Measurements from ENCODE around the gene TXNDC17.
"Not testable (repeated sequence)": the region's sequence is repeated elsewhere in the genome, so short reads cannot be mapped to it uniquely, and the experiment has no call there.

The TXNDC17 gene

GRCh38 chr17:6637458-6637840, 3.4 kb upstream of the TXNDC17 start:
- no peak for DNase-seq

- no peak for DNase-seq
These were observed 2.6 kb upstream of the TXNDC17 start for GRCh38 chr17:6638046-6638908.

DNA sequence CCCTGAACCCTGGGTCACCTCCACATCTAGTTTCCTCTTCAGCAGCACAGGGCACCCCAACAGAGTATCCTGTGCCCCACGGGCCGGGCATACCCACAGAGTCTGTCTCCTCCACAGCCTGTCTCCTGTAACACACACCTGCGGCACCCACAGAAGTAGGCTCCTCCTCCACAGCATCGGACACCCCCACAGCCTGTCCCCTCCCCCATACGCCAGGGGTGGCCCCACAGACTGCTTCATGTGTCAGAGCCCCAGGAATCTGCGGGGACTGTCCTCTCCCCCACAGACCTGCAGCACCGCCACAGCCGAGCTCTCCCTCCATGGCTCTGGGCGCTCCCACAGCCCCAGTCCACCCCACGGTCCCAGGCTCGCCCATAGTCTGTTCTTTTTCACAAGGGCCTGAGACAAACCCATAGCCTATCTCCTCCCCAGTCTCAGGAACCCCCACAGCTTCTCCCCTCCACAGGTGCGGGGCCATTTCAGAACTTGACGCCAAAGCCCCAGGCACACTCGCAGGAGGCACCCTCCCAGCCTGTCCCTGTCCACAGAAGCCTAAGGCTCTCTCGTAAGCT, 1.8 kb upstream of the TXNDC17 start:
- DNase-seq, result no peak

DNA sequence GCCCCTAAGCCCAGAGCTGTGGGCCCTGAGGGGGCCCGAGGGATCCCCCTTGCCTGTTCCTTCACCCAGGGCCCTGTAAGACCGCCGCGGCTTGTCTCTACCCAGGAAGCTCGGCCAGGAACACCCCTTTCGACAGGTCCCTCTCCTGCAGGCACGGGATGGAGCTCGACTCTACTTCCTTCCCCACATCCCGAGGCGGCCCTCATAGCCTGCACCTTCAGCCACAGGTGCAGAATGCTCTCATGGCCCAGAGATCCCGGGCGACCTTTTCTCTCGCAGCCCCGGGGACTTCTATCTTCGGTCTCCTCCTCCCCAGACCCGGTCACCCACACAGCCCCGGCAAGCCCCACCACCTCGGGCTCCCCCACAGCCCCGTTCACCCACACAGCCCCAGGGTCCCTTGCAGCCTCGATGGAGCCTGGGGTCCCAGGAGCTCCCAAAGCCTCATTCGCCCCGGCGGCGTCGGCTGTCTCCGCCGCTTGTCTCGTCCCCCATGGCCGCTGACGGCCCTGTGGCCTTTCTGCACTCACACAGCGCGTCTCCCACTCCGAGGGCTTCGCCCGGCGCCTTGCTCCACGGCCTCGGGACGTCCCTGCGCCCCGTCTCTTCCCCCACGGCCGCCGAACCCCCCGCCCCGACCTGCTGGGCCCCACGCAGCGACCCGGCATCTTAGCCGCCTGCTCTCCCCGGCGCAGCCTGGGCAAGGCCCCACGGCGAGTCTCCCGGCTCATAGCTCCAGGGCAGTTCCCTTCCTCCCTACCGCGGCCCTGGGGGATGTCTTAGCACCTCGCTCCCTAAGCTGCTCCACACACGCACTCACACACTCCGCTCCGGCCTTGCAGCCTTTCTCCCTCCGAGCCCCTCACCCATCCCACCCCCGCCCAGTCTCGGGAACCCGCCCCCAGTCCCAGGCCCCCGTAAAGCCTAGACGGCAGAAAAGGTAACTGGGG, 999 bp upstream of the TXNDC17 start:
- DNase-seq, result peak; percentile 43

DNA sequence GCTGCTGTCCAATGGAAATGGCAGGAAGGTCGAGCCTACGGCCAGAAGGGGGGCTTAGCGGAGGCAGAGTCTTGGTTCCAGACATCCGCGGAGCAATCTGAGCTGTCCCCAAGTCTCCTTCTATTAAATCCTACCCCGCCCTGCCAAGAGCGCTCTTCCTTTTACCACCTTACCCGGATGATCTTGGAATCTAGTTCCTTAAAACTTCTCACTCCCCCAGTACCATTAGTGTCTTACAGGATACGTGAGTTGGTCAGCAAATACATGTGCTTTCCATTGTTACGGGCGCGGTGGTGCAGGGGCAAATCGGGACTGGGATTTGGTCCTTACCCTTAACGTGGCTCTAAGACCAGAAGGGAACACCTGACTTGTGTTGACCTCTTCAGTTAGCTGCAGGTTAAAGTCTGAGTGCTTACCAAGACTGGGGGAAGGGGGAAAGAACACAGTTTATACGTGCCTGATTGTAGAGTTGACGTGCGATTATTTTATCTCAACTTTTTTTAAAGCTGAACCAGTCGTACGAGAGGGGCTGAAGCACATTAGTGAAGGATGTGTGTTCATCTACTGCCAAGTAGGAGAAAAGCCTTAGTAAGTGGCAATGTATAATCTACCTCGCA, 495 bp downstream of the TXNDC17 start:
- no peak for DNase-seq

- DNase-seq, result no peak
These were observed 1.7 kb downstream of the TXNDC17 start for GRCh38 chr17:6642592-6642991.

DNA sequence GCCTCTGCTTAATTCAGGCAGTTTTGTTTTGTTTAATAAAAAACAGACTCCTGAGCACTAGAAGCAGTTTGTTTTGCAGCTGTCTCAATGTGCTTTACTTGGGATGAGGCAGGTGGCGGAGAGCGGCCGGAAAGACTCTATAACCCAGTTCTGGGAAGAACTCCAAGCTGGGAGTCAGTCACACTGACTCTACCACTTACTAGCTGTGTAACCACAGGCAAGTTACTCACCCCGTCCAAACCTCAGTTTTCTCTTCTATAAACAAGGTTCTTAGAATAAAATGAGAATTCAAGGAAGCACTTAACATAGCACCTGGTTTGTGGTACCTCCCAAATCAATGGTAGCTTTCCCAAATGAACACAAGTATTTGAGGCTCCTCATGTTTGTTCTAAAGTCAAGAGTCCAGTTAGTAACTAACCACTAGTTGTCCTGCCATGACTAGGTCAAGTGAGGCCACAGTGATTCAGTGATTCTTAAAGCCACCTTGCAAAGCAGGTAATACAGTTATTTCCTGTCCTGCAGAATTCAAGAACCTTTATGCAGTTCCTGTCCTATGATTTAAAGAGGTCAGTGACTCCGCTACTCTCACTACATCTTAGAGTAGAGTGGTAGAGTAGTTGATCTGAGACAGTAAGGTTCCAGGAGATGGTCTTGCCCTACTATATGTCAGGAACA, 2.7 kb downstream of the TXNDC17 start:
- DNase-seq, result no peak

- DNase-seq, result no peak
These were observed 7.3 kb downstream of the TXNDC17 start for GRCh38 chr17:6648181-6648580.

- DNase-seq, result peak; percentile 94
These were observed 10.6 kb downstream of the TXNDC17 start, which contains the start of the genes C17orf100 and MED31 for GRCh38 chr17:6651354-6651918. C17orf100 (plus strand) TSS chr17:6651762; CDS start chr17:6651914, 152 bp downstream. MED31 (minus strand) TSS chr17:6651605; CDS start chr17:6651528, 77 bp downstream.

DNA sequence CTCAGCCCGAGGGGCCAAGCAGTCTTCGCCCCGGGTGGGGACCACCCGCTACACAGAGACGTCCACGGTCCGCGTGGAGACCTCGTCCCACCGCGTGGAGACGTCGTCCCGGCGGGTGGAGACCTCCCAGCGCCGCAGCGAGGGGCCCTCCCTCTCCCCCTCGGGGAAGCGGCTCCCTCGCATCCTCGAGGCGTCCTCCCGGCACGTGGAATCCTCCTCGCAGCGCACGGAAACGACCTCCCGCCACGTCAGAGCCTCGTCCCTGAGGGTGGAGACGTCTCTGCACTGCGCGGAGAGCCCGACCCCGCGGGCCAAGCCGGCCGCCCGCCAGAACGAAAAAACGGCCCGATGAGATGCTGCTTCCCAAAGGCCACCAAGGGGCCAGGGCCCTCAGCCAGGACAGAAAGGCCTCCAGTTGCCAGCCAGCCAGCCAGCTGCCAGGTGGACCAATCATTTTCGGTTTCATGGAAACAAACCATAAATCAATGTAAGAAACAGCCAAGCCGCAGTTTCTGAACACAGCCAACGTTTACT, 11.1 kb downstream of the TXNDC17 start:
- DNase-seq, result peak; percentile 15

DNA sequence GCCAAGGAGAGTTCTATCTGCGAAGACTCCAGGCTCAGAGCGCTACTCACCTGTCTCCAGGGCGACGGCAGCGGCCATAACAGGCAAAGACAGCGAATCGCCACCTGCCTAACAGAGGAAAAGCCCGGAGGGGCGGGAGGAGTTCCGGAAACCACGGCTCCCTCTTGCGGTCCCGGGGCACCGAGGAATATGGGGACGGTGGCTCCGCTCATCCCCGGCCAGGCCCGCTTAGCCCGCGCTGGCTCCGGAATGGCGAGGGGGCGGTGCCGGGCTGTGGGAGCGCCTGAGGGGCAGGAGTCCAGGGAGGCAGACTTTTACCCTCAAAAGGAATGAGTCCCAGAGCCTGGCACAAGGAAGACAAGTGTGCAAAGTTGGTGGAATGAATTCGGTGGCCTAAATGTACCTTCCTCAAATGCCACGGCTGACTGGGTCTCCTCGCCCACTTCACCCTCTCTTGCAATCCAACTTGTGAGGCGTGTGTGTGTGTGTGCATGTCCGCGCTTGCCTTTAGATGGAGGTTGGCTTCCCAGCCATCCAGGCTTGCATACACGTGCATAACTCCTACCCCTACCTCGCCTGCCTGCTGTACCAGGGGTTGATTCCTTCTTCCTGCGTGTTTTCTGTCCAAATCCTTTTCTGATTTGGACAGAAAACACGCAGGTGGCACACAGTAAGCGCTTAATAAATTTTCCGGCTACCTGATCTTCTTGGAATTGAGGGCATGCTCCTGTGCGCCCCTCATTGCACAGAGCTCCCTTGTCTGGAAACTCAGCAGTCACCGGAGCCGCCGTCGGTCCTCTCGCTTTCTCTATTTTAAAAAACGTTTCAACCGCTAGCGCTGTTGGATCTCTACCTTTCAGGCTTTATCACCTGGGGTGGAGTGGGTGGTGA, 14.2 kb downstream of the TXNDC17 start:
- DNase-seq, result peak; percentile 49

DNA sequence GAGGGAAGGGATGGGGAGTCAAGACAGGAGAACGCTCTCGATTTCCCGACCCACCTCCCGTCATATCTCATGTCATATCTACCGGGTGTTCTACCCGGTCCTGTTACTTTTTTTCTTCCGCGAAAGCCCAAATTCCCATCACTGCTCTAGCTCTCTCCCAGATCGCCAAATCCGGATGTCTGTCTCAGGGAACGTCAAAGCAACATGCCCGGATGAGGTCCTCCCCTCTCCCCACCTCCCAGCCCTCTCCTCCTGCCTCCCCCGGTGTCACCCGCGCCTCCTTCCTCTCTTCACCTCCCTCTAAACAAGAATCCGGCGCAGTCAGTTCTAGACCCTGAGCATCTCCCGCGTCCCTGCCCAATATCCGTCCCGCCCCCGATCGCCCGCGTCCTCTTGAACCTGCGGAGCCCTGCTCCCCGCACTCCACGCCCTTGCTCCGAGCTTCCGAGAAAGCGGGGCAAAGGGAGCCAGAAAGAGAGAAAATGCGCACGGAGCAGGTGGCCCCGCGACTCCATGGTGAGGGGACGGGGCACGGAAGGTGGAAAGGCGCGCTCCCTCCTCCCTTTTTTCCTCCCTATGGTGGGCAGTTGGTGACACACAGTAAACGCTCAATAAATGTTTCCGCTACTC, 15.0 kb downstream of the TXNDC17 start:
- not testable (repeated sequence) for DNase-seq

DNA sequence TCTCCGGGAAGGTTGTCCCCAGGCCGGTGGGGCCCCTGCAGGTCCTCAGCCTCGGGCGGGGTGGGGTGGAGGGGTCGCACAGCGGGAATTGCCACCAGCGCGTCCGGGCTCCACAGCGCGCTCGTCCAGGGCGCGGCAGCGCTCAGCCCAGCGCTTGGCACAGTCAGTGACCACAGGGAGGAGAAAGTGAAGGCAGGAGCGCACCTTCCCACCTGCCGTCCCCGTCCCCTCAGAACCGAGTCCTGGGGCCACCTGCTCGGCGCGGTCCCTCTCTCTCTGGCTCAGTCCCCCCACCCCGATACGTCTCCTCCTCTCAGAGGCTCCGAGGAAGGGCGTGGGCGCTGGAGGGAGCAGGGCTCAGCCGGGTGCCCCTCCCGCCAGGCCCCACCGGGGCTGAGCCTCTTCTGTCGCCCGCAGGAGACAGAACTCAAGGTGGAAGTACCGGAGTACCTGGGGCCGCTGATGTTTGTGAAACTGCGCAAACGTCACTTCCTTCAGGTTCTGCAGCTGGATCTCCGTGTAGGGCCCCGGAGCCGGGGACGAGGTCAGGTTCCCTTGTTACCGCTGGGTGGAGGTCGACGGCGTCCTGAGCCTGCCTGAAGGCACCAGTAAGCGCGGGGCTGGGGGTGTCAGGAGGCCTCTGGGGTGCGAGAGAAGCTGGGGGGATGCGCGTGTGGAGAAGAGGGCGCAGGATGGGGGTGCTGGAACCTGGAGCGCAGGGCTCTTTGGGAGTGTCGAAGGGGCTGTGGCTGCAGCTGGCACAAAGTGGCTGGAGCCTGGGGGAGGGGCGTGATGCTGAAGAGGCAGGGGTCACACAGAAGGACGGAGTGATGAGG, 16.2 kb downstream of the TXNDC17 start:
- DNase-seq, result not testable (repeated sequence)

DNA sequence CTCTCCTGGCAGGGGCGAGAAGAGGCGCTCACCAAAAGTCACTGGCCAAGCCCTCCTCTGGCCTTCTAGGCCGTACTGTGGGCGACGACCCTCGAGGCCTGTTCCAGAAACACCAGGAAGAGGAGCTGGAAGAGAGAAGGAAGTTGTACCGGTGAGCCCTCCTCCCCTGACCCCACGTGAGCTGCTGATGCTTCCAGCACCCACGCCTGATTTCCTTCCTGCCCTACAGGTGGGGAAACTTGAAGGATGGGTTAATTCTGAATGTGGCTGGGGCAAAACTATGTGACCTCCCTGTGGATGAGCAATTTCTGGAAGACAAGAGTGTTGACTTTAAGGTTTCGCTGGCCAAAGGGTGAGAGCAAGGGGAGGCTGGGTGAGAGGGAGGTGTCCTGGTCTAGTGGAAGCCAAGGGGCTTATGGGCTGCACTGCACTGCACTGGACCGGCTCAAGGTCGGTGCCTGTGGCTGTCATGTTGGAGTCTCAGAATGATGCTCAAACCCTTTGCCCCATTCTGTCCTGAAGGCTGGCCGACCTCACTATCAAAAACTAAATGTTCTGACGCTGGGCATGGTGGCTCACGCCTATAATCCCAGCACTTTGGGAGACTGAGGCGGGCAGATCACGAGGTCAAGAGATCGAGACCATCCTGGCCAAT, 16.9 kb downstream of the TXNDC17 start:
- DNase-seq, result no peak

DNA sequence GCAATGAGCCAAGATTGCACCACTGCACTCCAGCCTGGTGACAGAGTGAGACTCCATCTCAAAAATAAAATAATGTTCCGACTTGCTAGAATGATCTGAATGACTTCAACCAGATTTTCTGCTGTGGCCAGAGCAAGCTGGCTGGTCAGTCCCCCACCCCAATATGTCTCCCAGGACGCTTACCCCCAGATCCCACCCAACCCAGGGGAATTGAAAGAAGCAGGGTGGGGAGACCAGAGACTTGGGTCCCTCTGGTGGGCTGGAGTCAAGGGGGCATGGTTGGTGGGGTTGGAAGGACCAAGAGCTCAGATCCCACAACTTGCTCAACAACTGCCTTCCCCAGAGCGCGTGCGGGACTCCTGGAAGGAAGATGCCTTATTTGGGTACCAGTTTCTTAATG, 17.6 kb downstream of the TXNDC17 start:
- not testable (repeated sequence) for DNase-seq

DNA sequence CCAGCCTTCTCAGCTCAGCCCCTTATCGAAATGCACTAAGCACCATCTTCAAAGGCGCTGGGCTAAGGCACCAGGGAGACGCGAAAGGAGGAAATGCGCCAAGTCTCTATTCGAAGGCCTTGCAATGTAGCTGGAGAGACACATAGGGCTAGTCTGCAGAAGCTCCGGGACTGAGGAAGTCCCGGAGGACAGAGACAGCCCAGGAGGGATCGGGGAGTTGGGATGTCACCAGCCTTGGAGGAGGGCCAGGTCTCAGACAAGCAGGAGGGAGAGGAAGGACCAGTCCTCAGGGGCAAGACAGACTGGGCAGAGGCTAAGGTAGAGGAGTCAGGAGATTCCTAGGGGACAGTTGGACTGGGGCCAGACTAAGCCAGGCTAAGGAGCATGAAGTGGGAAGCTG, 19.2 kb downstream of the TXNDC17 start:
- DNase-seq, result no peak

- no peak for DNase-seq
These were observed 20.1 kb downstream of the TXNDC17 start for GRCh38 chr17:6660805-6661463.

DNA sequence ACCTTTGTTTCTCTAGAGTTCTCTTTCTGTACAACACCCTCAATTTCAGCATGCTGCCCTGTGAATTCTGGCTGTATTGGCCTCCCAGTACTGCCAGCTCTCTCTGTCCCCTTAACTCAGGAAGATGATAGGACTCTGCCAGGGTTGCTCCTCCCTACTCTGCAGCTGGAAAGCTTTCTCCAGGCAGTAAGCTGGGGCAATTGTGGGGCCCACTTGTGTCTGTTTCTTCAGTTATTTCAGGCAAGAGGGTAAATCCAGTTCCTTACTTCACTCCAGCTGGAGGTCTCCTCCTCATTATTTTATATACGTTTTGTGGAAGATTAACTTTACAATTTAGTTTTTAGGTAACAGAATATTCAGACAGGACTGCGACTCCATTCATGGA, 20.6 kb downstream of the TXNDC17 start:
- no peak for DNase-seq

All from NCI-H2171 (cell line).